Astrocyte (in vitro differentiated cells and primary cell): ENCODE results near the gene MMD. TPM values are rescaled to one million over a fixed set of nuclear protein-coding genes. Genes with fewer than 3 reads are reported as not detected.
"Not testable (repeated sequence)": the region's sequence is repeated elsewhere in the genome, so short reads cannot be mapped to it uniquely, and the experiment has no call there.

Experiments
- DNase-seq: peaks from one replicate; pipeline ENCODE4 v3.0.0-alpha.2; 2010; ENCODE audit warnings: low read depth
- FAIRE-seq: peaks from 2 replicates; lab custom pipeline; 2011; peaks lifted over from hg19 to GRCh38; lab: Jason Lieb, UNC
- H2AFZ ChIP-seq: 2 replicates; pipeline ENCODE4 v1.6.0; 2012; ENCODE audit warnings: low read depth, low read length, inconsistent platforms
- H3K27ac ChIP-seq: 2 replicates; pipeline ENCODE4 v1.5.1; 2011; ENCODE audit warnings: low read depth, low read length, inconsistent platforms
- H3K27me3 ChIP-seq: 2 replicates; pipeline ENCODE4 v1.6.0; 2011; ENCODE audit warnings: low read length, inconsistent platforms; ENCODE audit not compliant: insufficient read depth
- H3K36me3 ChIP-seq: 2 replicates; pipeline ENCODE4 v1.5.1; 2011; ENCODE audit warnings: low read length, inconsistent platforms; ENCODE audit not compliant: insufficient read depth
- H3K4me1 ChIP-seq: 2 replicates; pipeline ENCODE4 v1.5.1; 2011; ENCODE audit warnings: low read length, inconsistent platforms; ENCODE audit not compliant: insufficient read depth
- H3K4me2 ChIP-seq: 2 replicates; pipeline ENCODE4 v1.6.0; 2012; ENCODE audit warnings: low read length, inconsistent platforms
- H3K4me3 ChIP-seq: 2 replicates; pipeline ENCODE4 v1.5.1; 2011; ENCODE audit warnings: low read depth, mild to moderate bottlenecking, low read length, inconsistent platforms; ENCODE audit not compliant: insufficient read depth
- H3K79me2 ChIP-seq: 2 replicates; pipeline ENCODE4 v1.6.0; 2012; ENCODE audit warnings: mild to moderate bottlenecking, low read length, inconsistent platforms; ENCODE audit not compliant: insufficient read depth
- H3K9ac ChIP-seq: 2 replicates; pipeline ENCODE4 v1.6.0; 2012; ENCODE audit warnings: mild to moderate bottlenecking, low read length, inconsistent platforms
- H3K9me3 ChIP-seq: 2 replicates; pipeline ENCODE4 v1.5.1; 2012; ENCODE audit warnings: low read depth, mild to moderate bottlenecking, low read length, inconsistent platforms; ENCODE audit not compliant: insufficient read depth
- H4K20me1 ChIP-seq: 2 replicates; pipeline ENCODE4 v1.6.0; 2012; ENCODE audit warnings: low read length, inconsistent platforms; ENCODE audit not compliant: insufficient read depth
- H3K27ac Mint-ChIP-seq: one replicate; pipeline ENCODE4 v1.8.0; 2021; ENCODE audit warnings: mild to moderate bottlenecking, mixed read lengths; ENCODE audit not compliant: unreplicated experiment
- H3K27me3 Mint-ChIP-seq: one replicate; pipeline ENCODE4 v1.8.0; 2021; ENCODE audit warnings: low read depth, mixed read lengths; ENCODE audit not compliant: unreplicated experiment
- H3K36me3 Mint-ChIP-seq: one replicate; pipeline ENCODE4 v1.8.0; 2021; ENCODE audit warnings: low read depth, mixed read lengths; ENCODE audit not compliant: unreplicated experiment
- H3K4me1 Mint-ChIP-seq: one replicate; pipeline ENCODE4 v1.8.0; 2021; ENCODE audit warnings: low read depth, mixed read lengths; ENCODE audit not compliant: unreplicated experiment
- H3K4me3 Mint-ChIP-seq: one replicate; pipeline ENCODE4 v1.8.0; 2021; ENCODE audit warnings: mild to moderate bottlenecking, moderate library complexity, mixed read lengths; ENCODE audit not compliant: unreplicated experiment
- H3K9me3 Mint-ChIP-seq: one replicate; pipeline ENCODE4 v1.8.0; 2021; ENCODE audit warnings: mild to moderate bottlenecking, mixed read lengths; ENCODE audit not compliant: unreplicated experiment
- CTCF ChIP-seq: IDR thresholded peaks from 2 replicates; pipeline ENCODE4 v1.5.1; 2011; ENCODE audit warnings: low read depth, mild to moderate bottlenecking, inconsistent platforms, low read length, moderate library complexity; ENCODE audit not compliant: insufficient read depth
- EZH2 ChIP-seq: IDR thresholded peaks from 2 replicates; pipeline ENCODE4 v1.6.1; 2012; ENCODE audit warnings: mild to moderate bottlenecking, low read length, inconsistent platforms; ENCODE audit not compliant: insufficient read depth
- total RNA-seq: library from RNA; stranded (reverse); gene quantifications from 2 replicates; pipeline ENCODE4 v1.2.1, GENCODE V29; 2021

The MMD gene
- total RNA-seq, 1 donor from 2014 or later, result 8.6 TPM

GRCh38 chr17:55407641-55408566, 13.7 kb downstream of the MMD start:
- H3K27ac Mint-ChIP-seq, result no peak overlapping the region
- peaks cover 8% of the 10 kb centered on the region for H3K36me3 ChIP-seq
- H3K4me2 ChIP-seq, result no peak overlapping the region
- no peaks in the 10 kb centered on the region for H3K9me3 Mint-ChIP-seq
- no peaks in the 10 kb centered on the region for H3K79me2 ChIP-seq
- H4K20me1 ChIP-seq, result no peaks in the 10 kb centered on the region
- peaks cover 2% of the 10 kb centered on the region for H3K36me3 Mint-ChIP-seq
- no peaks in the 10 kb centered on the region for H3K27me3 Mint-ChIP-seq
- H2AFZ ChIP-seq, result no peak overlapping the region
- H3K4me1 ChIP-seq, result no peaks in the 10 kb centered on the region
- TF ChIP-seq CTCF (no peak), EZH2 (no peak)
- DNase-seq (no peak), FAIRE-seq (no peak)
- no peak overlapping the region for H3K4me3 ChIP-seq
- no peaks in the 10 kb centered on the region for H3K27me3 ChIP-seq
- H3K9me3 ChIP-seq, result no peaks in the 10 kb centered on the region
- H3K27ac ChIP-seq, result no peak overlapping the region
- no peaks in the 10 kb centered on the region for H3K4me1 Mint-ChIP-seq
- no peak overlapping the region for H3K9ac ChIP-seq
- H3K4me3 Mint-ChIP-seq, result no peak overlapping the region

GRCh38 chr17:55405600-55405999, 16.0 kb downstream of the MMD start:
- no peaks in the 10 kb centered on the region for H3K4me1 ChIP-seq
- TF ChIP-seq CTCF (no peak), EZH2 (no peak)
- no peak overlapping the region for H3K4me2 ChIP-seq
- H3K27me3 ChIP-seq, result no peaks in the 10 kb centered on the region
- Mint-ChIP-seq H3K9me3 (no peaks in the 10 kb centered on the region), H3K4me3 (no peak overlapping the region), H3K27ac (no peak overlapping the region), H3K4me1 (no peaks in the 10 kb centered on the region), H3K27me3 (no peaks in the 10 kb centered on the region), H3K36me3 (peaks cover 2% of the 10 kb centered on the region)
- FAIRE-seq (no peak), DNase-seq (no peak)
- H3K79me2 ChIP-seq, result no peaks in the 10 kb centered on the region
- H3K9me3 ChIP-seq, result no peaks in the 10 kb centered on the region
- H4K20me1 ChIP-seq, result no peaks in the 10 kb centered on the region
- peaks cover 4% of the 10 kb centered on the region for H3K36me3 ChIP-seq
- H3K9ac ChIP-seq, result no peak overlapping the region
- H3K4me3 ChIP-seq, result no peak overlapping the region
- H2AFZ ChIP-seq, result no peak overlapping the region
- H3K27ac ChIP-seq, result no peak overlapping the region

- H3K9me3 ChIP-seq, FAIRE-seq, H3K27ac Mint-ChIP-seq, H3K27me3 ChIP-seq, H4K20me1 ChIP-seq, H3K9me3 Mint-ChIP-seq, H3K27me3 Mint-ChIP-seq, H3K9ac ChIP-seq, H3K4me1 Mint-ChIP-seq, H3K79me2 ChIP-seq, DNase-seq, H3K36me3 ChIP-seq, H3K4me3 ChIP-seq, H3K4me3 Mint-ChIP-seq, H2AFZ ChIP-seq, H3K27ac ChIP-seq, H3K4me2 ChIP-seq, H3K4me1 ChIP-seq, H3K36me3 Mint-ChIP-seq: not testable (repeated sequence)
Measured at GRCh38 chr17:55404197-55404596, 17.4 kb downstream of the MMD start.
